ENCODE measurements around the gene UBASH3A.

Gene UBASH3A

DNA sequence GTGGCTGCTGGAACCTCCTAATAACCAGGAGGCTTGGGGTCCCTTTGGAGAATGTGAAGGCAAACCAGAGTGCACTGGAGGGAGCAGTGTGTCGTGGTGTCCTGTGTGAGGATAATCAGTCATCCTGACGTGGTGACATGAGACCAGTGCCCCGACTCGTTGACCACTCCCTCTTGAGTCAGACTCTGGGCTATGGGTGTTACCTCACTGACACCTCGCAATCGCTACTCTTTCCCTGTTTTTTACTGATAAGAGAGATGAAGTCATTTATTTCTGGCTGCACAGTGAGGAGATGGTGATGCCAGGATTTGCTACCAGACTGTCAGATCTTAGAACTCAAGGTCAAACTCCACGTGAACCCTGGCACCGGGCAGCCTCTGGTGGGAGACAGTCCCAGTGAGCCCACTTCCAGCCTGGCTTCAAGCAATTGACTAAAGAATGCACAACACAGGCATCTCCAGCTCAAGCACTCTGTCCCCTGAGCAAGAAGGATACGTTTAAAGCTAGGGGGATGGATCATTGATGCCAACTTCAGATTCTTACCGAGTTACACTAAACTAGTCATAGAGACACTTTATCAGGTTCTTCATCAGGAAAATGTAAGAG lies 30.3 kb downstream of the UBASH3A start:
- WGBS: 83% methylated on average over 9 of the region's 10 CpGs
- no peak overlapping the region for H2AK5ac ChIP-seq (ENCODE audit: low read length, severe bottlenecking)
- no peak overlapping the region for H2BK12ac ChIP-seq (ENCODE audit: low read length in 2 of 2)
- no peaks in the 10 kb centered on the region for H3K36me3 ChIP-seq (ENCODE audit: control insufficient read depth in 1 of 2, insufficient read depth in 2 of 2, low read depth in 1 of 2, low read length in 2 of 2)
- H3K27ac ChIP-seq (ENCODE audit: low read length, poor library complexity, severe bottlenecking): no peak overlapping the region
- DNase-seq: no peak
- H3K9me3 ChIP-seq (ENCODE audit: control insufficient read depth, low read length): peaks cover 10% of the 10 kb centered on the region
- H3K23ac ChIP-seq (ENCODE audit: low read length in 2 of 2): no peak overlapping the region
- no peak overlapping the region for H3K18ac ChIP-seq (ENCODE audit: low read depth in 1 of 2, low read length in 2 of 2)
- H3K4me2 ChIP-seq (ENCODE audit: low read length, poor library complexity, severe bottlenecking): no peak overlapping the region
- H3K79me1 ChIP-seq (replicated peaks; ENCODE audit: low read length, poor library complexity, severe bottlenecking): no peaks in the 10 kb centered on the region
- no peak overlapping the region for H3K4me3 ChIP-seq (ENCODE audit: insufficient read depth in 1 of 2, low read depth in 1 of 2, low read length in 2 of 2)
- peaks cover 10 to 19% of the 10 kb centered on the region in 2 experiments for H3K27me3 ChIP-seq (ENCODE audit: control insufficient read depth in 1 of 2, insufficient read depth in 1 of 2, low read length in 2 of 2)
- H4K8ac ChIP-seq (ENCODE audit: low read length): no peak overlapping the region
- H3K4ac ChIP-seq (ENCODE audit: low read depth in 1 of 2, low read length in 2 of 2): no peak overlapping the region
- H3K9ac ChIP-seq (ENCODE audit: low read length): no peak overlapping the region
- H2BK120ac ChIP-seq (ENCODE audit: low read depth, low read length): no peak overlapping the region
- H2BK15ac ChIP-seq (ENCODE audit: low read depth, poor library complexity, severe bottlenecking): no peak overlapping the region
- H3K14ac ChIP-seq (ENCODE audit: low read length in 2 of 2): no peak overlapping the region
- no peak overlapping the region for H4K91ac ChIP-seq (ENCODE audit: low read length)
- no peaks in the 10 kb centered on the region for H3K4me1 ChIP-seq (ENCODE audit: control insufficient read depth, insufficient read depth, low read depth, low read length)
- H2BK5ac ChIP-seq (ENCODE audit: low read depth, low read length, poor library complexity, severe bottlenecking): no peak overlapping the region
- no peak overlapping the region for H2AFZ ChIP-seq (ENCODE audit: low read depth, low read length)

DNA sequence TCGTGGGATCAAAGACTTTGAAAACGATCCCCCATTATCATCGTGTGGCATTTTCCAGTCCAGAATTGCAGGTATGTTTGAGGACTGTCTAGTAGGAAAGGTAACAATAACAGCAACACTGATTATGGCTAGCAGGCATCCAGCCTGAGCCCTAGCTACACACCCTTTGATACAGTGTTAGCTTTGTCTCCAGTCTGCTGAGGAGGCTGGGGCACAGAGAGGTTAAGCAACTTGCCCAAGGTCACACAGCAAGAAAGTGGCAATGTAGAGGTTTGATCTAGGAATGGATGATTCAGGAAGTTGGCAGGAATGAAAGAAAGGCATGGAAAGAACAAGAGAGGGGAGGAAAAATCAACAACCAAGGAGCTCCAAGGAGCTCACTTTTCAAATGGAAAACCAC lies 31.2 kb downstream of the UBASH3A start:
- H2BK12ac ChIP-seq (ENCODE audit: low read length in 2 of 2): no peak overlapping the region
- peaks cover 5 to 14% of the 10 kb centered on the region in 2 experiments for H3K27me3 ChIP-seq (ENCODE audit: control insufficient read depth in 1 of 2, insufficient read depth in 1 of 2, low read length in 2 of 2)
- H2BK15ac ChIP-seq (ENCODE audit: low read depth, poor library complexity, severe bottlenecking): no peak overlapping the region
- no peak overlapping the region for H3K18ac ChIP-seq (ENCODE audit: low read depth in 1 of 2, low read length in 2 of 2)
- no peak overlapping the region for H2BK120ac ChIP-seq (ENCODE audit: low read depth, low read length)
- no peak overlapping the region for H3K4me2 ChIP-seq (ENCODE audit: low read length, poor library complexity, severe bottlenecking)
- no peak overlapping the region for H4K8ac ChIP-seq (ENCODE audit: low read length)
- 71% methylated on average over 3 of the region's 3 CpGs for WGBS
- H2BK5ac ChIP-seq (ENCODE audit: low read depth, low read length, poor library complexity, severe bottlenecking): no peak overlapping the region
- H3K23ac ChIP-seq (ENCODE audit: low read length in 2 of 2): no peak overlapping the region
- H3K27ac ChIP-seq (ENCODE audit: low read length, poor library complexity, severe bottlenecking): no peak overlapping the region
- no peak overlapping the region for H2AK5ac ChIP-seq (ENCODE audit: low read length, severe bottlenecking)
- DNase-seq: no peak
- H3K9ac ChIP-seq (ENCODE audit: low read length): no peak overlapping the region
- no peak overlapping the region for H2AFZ ChIP-seq (ENCODE audit: low read depth, low read length)
- H3K36me3 ChIP-seq (ENCODE audit: control insufficient read depth in 1 of 2, insufficient read depth in 2 of 2, low read depth in 1 of 2, low read length in 2 of 2): no peaks in the 10 kb centered on the region
- no peak overlapping the region for H4K91ac ChIP-seq (ENCODE audit: low read length)
- no peaks in the 10 kb centered on the region for H3K79me1 ChIP-seq (replicated peaks; ENCODE audit: low read length, poor library complexity, severe bottlenecking)
- H3K9me3 ChIP-seq (ENCODE audit: control insufficient read depth, low read length): peaks cover 10% of the 10 kb centered on the region
- no peak overlapping the region for H3K14ac ChIP-seq (ENCODE audit: low read length in 2 of 2)
- H3K4ac ChIP-seq (ENCODE audit: low read depth in 1 of 2, low read length in 2 of 2): no peak overlapping the region
- H3K4me1 ChIP-seq (ENCODE audit: control insufficient read depth, insufficient read depth, low read depth, low read length): no peaks in the 10 kb centered on the region
- no peak overlapping the region for H3K4me3 ChIP-seq (ENCODE audit: insufficient read depth in 1 of 2, low read depth in 1 of 2, low read length in 2 of 2)

DNA sequence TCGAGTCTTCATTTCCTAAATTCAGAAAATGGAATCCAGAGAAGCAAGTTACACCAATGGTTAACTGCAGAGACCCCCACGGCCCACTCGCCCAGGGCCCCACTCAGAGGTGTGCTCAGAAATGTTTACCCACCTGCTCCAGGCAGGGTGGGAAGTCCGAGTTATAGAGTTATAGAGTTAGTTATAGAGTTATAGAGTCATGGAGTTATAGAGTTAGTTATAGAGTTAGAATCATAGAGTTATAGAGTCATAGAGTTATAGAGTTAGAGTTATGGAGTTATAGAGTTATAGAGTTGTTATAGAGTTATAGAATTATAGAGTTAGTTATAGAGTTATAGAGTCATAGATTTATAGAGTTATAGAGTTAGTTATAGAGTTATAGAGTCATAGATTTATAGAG lies 31.7 kb downstream of the UBASH3A start:
- Histone ChIP-seq H2BK5ac (ENCODE audit: low read depth, low read length, poor library complexity, severe bottlenecking) (no peak overlapping the region), H3K4me3 (ENCODE audit: insufficient read depth in 1 of 2, low read depth in 1 of 2, low read length in 2 of 2) (no peak overlapping the region), H2BK12ac (ENCODE audit: low read length in 2 of 2) (no peak overlapping the region), H4K8ac (ENCODE audit: low read length) (no peak overlapping the region), H4K91ac (ENCODE audit: low read length) (no peak overlapping the region), H3K4me1 (ENCODE audit: control insufficient read depth, insufficient read depth, low read depth, low read length) (no peaks in the 10 kb centered on the region), H3K4ac (ENCODE audit: low read depth in 1 of 2, low read length in 2 of 2) (no peak overlapping the region), H3K27me3 (ENCODE audit: control insufficient read depth in 1 of 2, insufficient read depth in 1 of 2, low read length in 2 of 2) (peaks cover 3 to 14% of the 10 kb centered on the region in 2 experiments), H3K23ac (ENCODE audit: low read length in 2 of 2) (no peak overlapping the region), H2BK15ac (ENCODE audit: low read depth, poor library complexity, severe bottlenecking) (no peak overlapping the region), H3K79me1 (replicated peaks; ENCODE audit: low read length, poor library complexity, severe bottlenecking) (no peaks in the 10 kb centered on the region), H3K9ac (ENCODE audit: low read length) (no peak overlapping the region), H2AFZ (ENCODE audit: low read depth, low read length) (no peak overlapping the region), H3K9me3 (ENCODE audit: control insufficient read depth, low read length) (peaks cover 10% of the 10 kb centered on the region), H2AK5ac (ENCODE audit: low read length, severe bottlenecking) (no peak overlapping the region), H3K27ac (ENCODE audit: low read length, poor library complexity, severe bottlenecking) (no peak overlapping the region), H3K14ac (ENCODE audit: low read length in 2 of 2) (no peak overlapping the region), H2BK120ac (ENCODE audit: low read depth, low read length) (no peak overlapping the region), H3K18ac (ENCODE audit: low read depth in 1 of 2, low read length in 2 of 2) (no peak overlapping the region), H3K36me3 (ENCODE audit: control insufficient read depth in 1 of 2, insufficient read depth in 2 of 2, low read depth in 1 of 2, low read length in 2 of 2) (no peaks in the 10 kb centered on the region), H3K4me2 (ENCODE audit: low read length, poor library complexity, severe bottlenecking) (no peak overlapping the region)
- WGBS: 67% methylated on average over 4 of the region's 4 CpGs
- no peak for DNase-seq

DNA sequence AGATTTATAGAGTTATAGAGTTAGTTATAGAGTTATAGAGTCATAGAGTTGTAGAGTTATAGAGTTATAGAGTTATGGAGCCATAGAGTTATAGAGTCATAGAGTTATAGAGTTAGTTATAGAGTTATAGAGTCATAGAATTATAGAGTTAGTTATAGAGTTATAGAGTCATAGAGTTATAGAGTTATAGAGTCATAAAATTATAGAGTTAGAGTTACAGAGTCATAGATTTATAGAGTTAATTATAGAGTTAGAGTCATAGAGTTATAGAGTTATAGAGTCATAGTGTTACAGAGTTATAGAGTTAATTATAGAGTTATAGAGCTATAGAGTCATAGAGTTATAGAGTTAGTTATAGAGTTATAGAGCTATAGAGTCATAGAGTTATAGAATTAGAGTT lies 32.1 kb downstream of the UBASH3A start:
- no peak overlapping the region for H4K91ac ChIP-seq (ENCODE audit: low read length)
- no peak overlapping the region for H2BK120ac ChIP-seq (ENCODE audit: low read depth, low read length)
- no peak overlapping the region for H3K4me3 ChIP-seq (ENCODE audit: insufficient read depth in 1 of 2, low read depth in 1 of 2, low read length in 2 of 2)
- H3K27me3 ChIP-seq (ENCODE audit: control insufficient read depth in 1 of 2, insufficient read depth in 1 of 2, low read length in 2 of 2): peaks cover 3 to 14% of the 10 kb centered on the region in 2 experiments
- no peaks in the 10 kb centered on the region for H3K36me3 ChIP-seq (ENCODE audit: control insufficient read depth in 1 of 2, insufficient read depth in 2 of 2, low read depth in 1 of 2, low read length in 2 of 2)
- no peak overlapping the region for H3K4me2 ChIP-seq (ENCODE audit: low read length, poor library complexity, severe bottlenecking)
- H3K4ac ChIP-seq (ENCODE audit: low read depth in 1 of 2, low read length in 2 of 2): no peak overlapping the region
- no peak overlapping the region for H2BK12ac ChIP-seq (ENCODE audit: low read length in 2 of 2)
- no peak overlapping the region for H3K14ac ChIP-seq (ENCODE audit: low read length in 2 of 2)
- no peak overlapping the region for H3K18ac ChIP-seq (ENCODE audit: low read depth in 1 of 2, low read length in 2 of 2)
- H4K8ac ChIP-seq (ENCODE audit: low read length): no peak overlapping the region
- no peak overlapping the region for H2AFZ ChIP-seq (ENCODE audit: low read depth, low read length)
- H2BK15ac ChIP-seq (ENCODE audit: low read depth, poor library complexity, severe bottlenecking): no peak overlapping the region
- peak overlapping the region; percentile 47 for H2BK5ac ChIP-seq (ENCODE audit: low read depth, low read length, poor library complexity, severe bottlenecking)
- DNase-seq: no peak
- H3K27ac ChIP-seq (ENCODE audit: low read length, poor library complexity, severe bottlenecking): no peak overlapping the region
- no peak overlapping the region for H2AK5ac ChIP-seq (ENCODE audit: low read length, severe bottlenecking)
- no peaks in the 10 kb centered on the region for H3K4me1 ChIP-seq (ENCODE audit: control insufficient read depth, insufficient read depth, low read depth, low read length)
- no peak overlapping the region for H3K23ac ChIP-seq (ENCODE audit: low read length in 2 of 2)
- no peaks in the 10 kb centered on the region for H3K79me1 ChIP-seq (replicated peaks; ENCODE audit: low read length, poor library complexity, severe bottlenecking)
- no peak overlapping the region for H3K9ac ChIP-seq (ENCODE audit: low read length)
- peaks cover 10% of the 10 kb centered on the region for H3K9me3 ChIP-seq (ENCODE audit: control insufficient read depth, low read length)
